Measurements from ENCODE around the gene MICAL1. TPM values are rescaled to one million over a fixed set of nuclear protein-coding genes. Genes with fewer than 3 reads are reported as not detected.

The MICAL1 gene
- polyA plus RNA-seq, 2 of the 4 experiments (the other 2 are of a cell fraction) = 14.1 to 16.9 TPM

GRCh38 chr6:109447878-109448555, 7.6 kb downstream of the MICAL1 start:
- H3K27ac ChIP-seq = no peak overlapping the region
- ATAC-seq (peak; percentile 46 to 62; a peak in 5 of 6 replicates), DNase-seq (ENCODE audit: low read depth in 1 of 2, low spot score in 1 of 2) (peak in 1 of 2 experiments; percentile 49), FAIRE-seq (no peak)
- ChIA-PET POLR2A (no interaction called here), CTCF (interaction anchor here (1.4 kb wide), 1 partner anchor 259 kb away, joined by 3 read pairs; no protein-coding TSS in a partner anchor)
- TF ChIP-seq ZFP36 (IDR thresholded peaks at IDR 0.05; ENCODE audit: borderline replicate concordance, partially characterized antibody) (peak; percentile 46), FOXS1 (CRISPR knock-in tag; IDR thresholded peaks at IDR 0.05) (no peak)
- no peaks in the 10 kb centered on the region for H3K4me1 ChIP-seq
- no peak overlapping the region for H3K4me3 ChIP-seq
- no peaks in the 10 kb centered on the region for H3K9me3 ChIP-seq
- no peak overlapping the region for H3K4me2 ChIP-seq
- WGBS (ENCODE audit: missing lambda C conversion rate) = 86% methylated on average over 5 of the region's 8 CpGs

GRCh38 chr6:109447087-109447486, 8.5 kb downstream of the MICAL1 start:
- CTCF ChIA-PET = interaction anchor here (1.0 to 1.5 kb wide), 2 partner anchors 16 to 259 kb away, joined by 3 to 4 read pairs; no protein-coding TSS in a partner anchor
- WGBS (ENCODE audit: missing lambda C conversion rate) = 100% methylated on average over 1 of the region's 10 CpGs
- no peak overlapping the region for H3K4me3 ChIP-seq
- no peak for TF ChIP-seq RAD21 (conservative IDR thresholded peaks at IDR 0.05 in 1 of 2, IDR thresholded peaks at IDR 0.05 in 1 of 2)
- no peak for TF ChIP-seq HDAC2 (IDR thresholded peaks at IDR 0.05)
- no peak for TF ChIP-seq EHMT2 (IDR thresholded peaks at IDR 0.05; ENCODE audit: low read depth)
- no peak for TF ChIP-seq CHD4 (IDR thresholded peaks at IDR 0.05; ENCODE audit: borderline replicate concordance)
- TF ChIP-seq ZSCAN20 (CRISPR knock-in tag; IDR thresholded peaks at IDR 0.05) = no peak
- no peak for TF ChIP-seq RFX5 (IDR thresholded peaks at IDR 0.05)
- no peak for TF ChIP-seq CTCF (IDR thresholded peaks at IDR 0.05)
- no peak for TF ChIP-seq KDM5A (IDR thresholded peaks at IDR 0.05)
- no peak for TF ChIP-seq HEYL (CRISPR knock-in tag; IDR thresholded peaks at IDR 0.05)
- TF ChIP-seq SMC3 (IDR thresholded peaks at IDR 0.05) = no peak
- TF ChIP-seq HOXB13 (CRISPR knock-in tag; IDR thresholded peaks at IDR 0.05; ENCODE audit: low read depth) = no peak
- no peak for TF ChIP-seq RCOR1 (IDR thresholded peaks at IDR 0.05; ENCODE audit: low read depth, low read length)
- no peak overlapping the region for H3K27ac ChIP-seq
- DNase-seq (ENCODE audit: low read depth in 1 of 2, low spot score in 1 of 2) = no peak
- no peaks in the 10 kb centered on the region for H3K9me3 ChIP-seq
- H3K4me2 ChIP-seq = no peak overlapping the region
- POLR2A ChIA-PET = no interaction called here
- no peak for ATAC-seq
- H3K4me1 ChIP-seq = peaks cover under 1% of the 10 kb centered on the region; the same call in 2 of the 3 replicates
- FAIRE-seq = no peak

- Histone ChIP-seq H3K27ac (no peak overlapping the region), H3K4me3 (no peak overlapping the region), H3K9me3 (no peaks in the 10 kb centered on the region), H3K4me2 (no peak overlapping the region), H3K4me1 (peaks cover 6% of the 10 kb centered on the region)
- ATAC-seq (no peak), DNase-seq (ENCODE audit: low read depth in 1 of 2, low spot score in 1 of 2) (no peak), FAIRE-seq (no peak)
- TF ChIP-seq FOSL2 (IDR thresholded peaks at IDR 0.05) (no peak), FOSL2 (CRISPR knock-in tag; IDR thresholded peaks at IDR 0.05) (no peak)
- ChIA-PET CTCF (interaction anchor here (1.0 to 1.5 kb wide), 2 partner anchors 17 to 259 kb away, joined by 3 to 4 read pairs; no protein-coding TSS in a partner anchor), POLR2A (no interaction called here)
- WGBS (ENCODE audit: missing lambda C conversion rate) = 88% methylated on average over 8 of the region's 8 CpGs
Measured at GRCh38 chr6:109446541-109446940, 9.0 kb downstream of the MICAL1 start.

GRCh38 chr6:109446072-109446471, 9.5 kb downstream of the MICAL1 start:
- ChIA-PET CTCF (interaction anchor here (1.5 to 1.6 kb wide), 2 partner anchors 8 to 258 kb away, joined by 4 to 6 read pairs; no protein-coding TSS in a partner anchor), POLR2A (no interaction called here)
- Histone ChIP-seq H3K27ac (no peak overlapping the region), H3K4me3 (no peak overlapping the region), H3K4me2 (no peak overlapping the region), H3K4me1 (peaks cover 8% of the 10 kb centered on the region), H3K9me3 (no peaks in the 10 kb centered on the region)
- ATAC-seq (no peak), DNase-seq (ENCODE audit: low read depth in 1 of 2, low spot score in 1 of 2) (no peak), FAIRE-seq (no peak)
- WGBS (ENCODE audit: missing lambda C conversion rate) = 86% methylated on average over 10 of the region's 15 CpGs
- TF ChIP-seq HOXA7 (CRISPR knock-in tag; IDR thresholded peaks at IDR 0.05) (no peak), FOXS1 (CRISPR knock-in tag; IDR thresholded peaks at IDR 0.05) (no peak), REST (IDR thresholded peaks at IDR 0.05) (no peak), CBX2 (IDR thresholded peaks at IDR 0.05; ENCODE audit: borderline replicate concordance, low read depth) (no peak), NR3C1 (IDR thresholded peaks at IDR 0.05) (no peak), CHD4 (IDR thresholded peaks at IDR 0.05; ENCODE audit: borderline replicate concordance) (no peak), PBX3 (IDR thresholded peaks at IDR 0.05) (no peak), JUNB (IDR thresholded peaks at IDR 0.05) (no peak), NPAS2 (CRISPR knock-in tag; IDR thresholded peaks at IDR 0.05; ENCODE audit: borderline replicate concordance) (no peak), E2F6 (IDR thresholded peaks at IDR 0.05; ENCODE audit: borderline replicate concordance, low read depth) (no peak)

All from A549 (cell line).